ENCODE results near the gene RGS3. TPM values are rescaled to one million over a fixed set of nuclear protein-coding genes. Genes with fewer than 3 reads are reported as not detected.

Gene RGS3
- total RNA-seq, 1 experiment from 2014 or later = 39.4 TPM

DNA sequence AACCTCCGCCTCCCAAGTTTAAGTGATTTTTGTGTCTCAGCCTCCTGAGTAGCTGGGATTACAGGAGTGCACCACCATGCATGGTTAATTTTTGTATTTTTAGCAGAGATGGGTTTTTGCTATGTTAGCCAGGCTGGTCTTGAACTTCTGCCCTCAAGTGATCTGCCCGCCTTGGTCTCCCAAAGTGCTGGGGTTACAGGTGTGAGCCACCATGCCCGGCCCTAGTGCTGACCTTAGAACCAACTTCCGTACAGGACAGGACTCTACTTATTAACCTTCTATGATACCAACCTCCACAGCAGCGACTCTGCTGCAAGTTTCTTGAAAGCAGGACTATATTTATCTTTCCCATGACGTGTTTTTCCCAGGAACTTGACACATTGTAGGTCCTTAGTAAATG lies 176.9 kb downstream of the RGS3 start:
- BruUV-seq (replicated peaks) = no TSS peak

DNA sequence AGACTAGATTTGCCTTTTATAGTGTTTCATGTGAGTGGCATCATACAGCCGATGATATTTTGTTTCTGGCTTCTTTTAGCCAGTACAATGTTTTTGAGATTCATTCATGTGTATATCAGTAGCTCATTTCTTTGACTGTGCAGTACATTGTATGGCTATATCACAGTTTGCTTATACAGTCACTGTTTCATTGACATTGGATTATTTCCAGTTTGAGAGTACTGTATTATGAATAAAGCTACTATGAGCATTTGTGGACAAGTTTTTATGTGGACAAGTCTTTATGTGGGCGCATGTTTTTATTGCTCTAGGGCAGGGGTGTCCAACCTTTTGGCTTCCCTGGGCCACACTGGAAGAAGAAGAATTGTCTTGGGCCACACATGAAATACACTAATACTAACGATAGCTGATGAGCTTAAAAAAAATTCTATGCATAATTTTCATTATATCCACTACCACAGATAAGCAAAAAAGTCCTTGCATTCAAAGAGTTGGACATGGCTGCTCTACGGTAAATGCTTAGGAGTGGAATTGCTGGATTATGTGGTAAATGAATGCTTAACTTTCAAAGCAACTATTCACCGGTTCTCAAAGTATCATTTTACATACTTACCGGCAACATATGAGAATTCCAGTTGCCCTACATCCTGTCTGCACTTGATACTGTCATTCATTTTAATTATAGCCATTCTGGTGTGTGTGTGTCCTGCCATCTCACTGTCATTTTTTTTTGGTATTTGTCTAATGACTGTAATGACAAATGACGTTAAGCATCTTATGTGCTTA lies 177.8 kb downstream of the RGS3 start:
- Histone ChIP-seq H2AFZ (ENCODE audit: low read depth, low read length, poor library complexity, severe bottlenecking) (no peak overlapping the region), H3K9me2 (ENCODE audit: insufficient read depth) (no peaks in the 10 kb centered on the region), H3K4me1 (ENCODE audit: control insufficient read depth in 1 of 2, insufficient read depth in 2 of 2, low read length in 2 of 2) (no peaks in the 10 kb centered on the region), H3K27ac (ENCODE audit: low read depth, low read length) (no peak overlapping the region), H3K79me2 (ENCODE audit: insufficient read depth, low read length) (no peaks in the 10 kb centered on the region), H3K36me3 (ENCODE audit: control insufficient read depth in 1 of 2, insufficient read depth in 2 of 2, low read length in 2 of 2) (no peaks in the 10 kb centered on the region), H4K20me1 (ENCODE audit: insufficient read depth) (no peaks in the 10 kb centered on the region), H3K4me2 (ENCODE audit: low read length) (no peak overlapping the region), H3K9me3 (ENCODE audit: control insufficient read depth in 1 of 2, insufficient read depth in 1 of 2, low read depth in 1 of 2, low read length in 2 of 2) (no peaks in the 10 kb centered on the region), H3K9ac (ENCODE audit: low read length) (no peak overlapping the region), H3K27me3 (ENCODE audit: insufficient read depth, low read length) (no peaks in the 10 kb centered on the region), H3K4me3 (replicated peaks in 1 of 2; ENCODE audit: low read depth in 1 of 2, low read length in 2 of 2) (no peak overlapping the region)
- POLR2A ChIA-PET = no interaction called here
- intact Hi-C loops (cut with micrococcal nuclease) = no loop called here
- RAD21 ChIA-PET (ENCODE audit: low non-redundant PET in 1 of 2, low total read pairs in 2 of 2, uncharacterized antibody in 2 of 2, unreplicated experiment in 2 of 2) = no interaction called here
- ATAC-seq = no peak
- no TSS peak for BruUV-seq (replicated peaks)
- TF ChIP-seq EZH2 (IDR thresholded peaks at IDR 0.05) = no peak
- no peak for TF ChIP-seq EZH2phosphoT487 (IDR thresholded peaks at IDR 0.05; ENCODE audit: borderline replicate concordance)
- TF ChIP-seq TCF7L2 (IDR thresholded peaks at IDR 0.05; ENCODE audit: borderline replicate concordance, extremely low read depth, insufficient read depth, insufficient read length) = no peak
- TF ChIP-seq, protein P1, sequence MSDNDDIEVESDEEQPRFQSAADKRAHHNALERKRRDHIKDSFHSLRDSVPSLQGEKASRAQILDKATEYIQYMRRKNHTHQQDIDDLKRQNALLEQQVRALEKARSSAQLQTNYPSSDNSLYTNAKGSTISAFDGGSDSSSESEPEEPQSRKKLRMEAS (IDR thresholded peaks at IDR 0.05) = no peak
- TF ChIP-seq RAD21 (IDR thresholded peaks at IDR 0.05; ENCODE audit: low read depth) = no peak
- TF ChIP-seq, protein P2, sequence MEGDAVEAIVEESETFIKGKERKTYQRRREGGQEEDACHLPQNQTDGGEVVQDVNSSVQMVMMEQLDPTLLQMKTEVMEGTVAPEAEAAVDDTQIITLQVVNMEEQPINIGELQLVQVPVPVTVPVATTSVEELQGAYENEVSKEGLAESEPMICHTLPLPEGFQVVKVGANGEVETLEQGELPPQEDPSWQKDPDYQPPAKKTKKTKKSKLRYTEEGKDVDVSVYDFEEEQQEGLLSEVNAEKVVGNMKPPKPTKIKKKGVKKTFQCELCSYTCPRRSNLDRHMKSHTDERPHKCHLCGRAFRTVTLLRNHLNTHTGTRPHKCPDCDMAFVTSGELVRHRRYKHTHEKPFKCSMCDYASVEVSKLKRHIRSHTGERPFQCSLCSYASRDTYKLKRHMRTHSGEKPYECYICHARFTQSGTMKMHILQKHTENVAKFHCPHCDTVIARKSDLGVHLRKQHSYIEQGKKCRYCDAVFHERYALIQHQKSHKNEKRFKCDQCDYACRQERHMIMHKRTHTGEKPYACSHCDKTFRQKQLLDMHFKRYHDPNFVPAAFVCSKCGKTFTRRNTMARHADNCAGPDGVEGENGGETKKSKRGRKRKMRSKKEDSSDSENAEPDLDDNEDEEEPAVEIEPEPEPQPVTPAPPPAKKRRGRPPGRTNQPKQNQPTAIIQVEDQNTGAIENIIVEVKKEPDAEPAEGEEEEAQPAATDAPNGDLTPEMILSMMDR (IDR thresholded peaks at IDR 0.05 in 2 of 3, conservative IDR thresholded peaks at IDR 0.05 in 1 of 3; ENCODE audit: borderline replicate concordance in 1 of 3, insufficient read depth in 1 of 3, low read depth in 2 of 3, low read length in 2 of 3) = no peak
- no peak for TF ChIP-seq ZFX (IDR thresholded peaks at IDR 0.05)
- TF ChIP-seq, protein P3, sequence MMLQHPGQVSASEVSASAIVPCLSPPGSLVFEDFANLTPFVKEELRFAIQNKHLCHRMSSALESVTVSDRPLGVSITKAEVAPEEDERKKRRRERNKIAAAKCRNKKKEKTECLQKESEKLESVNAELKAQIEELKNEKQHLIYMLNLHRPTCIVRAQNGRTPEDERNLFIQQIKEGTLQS (IDR thresholded peaks at IDR 0.05) = no peak
- no peak for TF ChIP-seq ZNF274 (IDR thresholded peaks at IDR 0.05; ENCODE audit: low read depth, low read length)
- no peak for TF ChIP-seq POLR2A (IDR thresholded peaks at IDR 0.05; ENCODE audit: borderline replicate concordance, extremely low read depth, insufficient read depth, insufficient read length)
- TF ChIP-seq CBX3 (IDR thresholded peaks at IDR 0.05; ENCODE audit: low read depth) = no peak
- TF ChIP-seq CEBPB (IDR thresholded peaks at IDR 0.05; ENCODE audit: low read depth) = no peak
- CTCF ChIA-PET = no interaction called here
- no peak for DNase-seq (ENCODE audit: low read depth, low spot score)

More for the DNA sequence above, 176.9 kb downstream of the RGS3 start:
- RAD21 ChIA-PET (ENCODE audit: low non-redundant PET in 1 of 2, low total read pairs in 2 of 2, uncharacterized antibody in 2 of 2, unreplicated experiment in 2 of 2) = no interaction called here
- DNase-seq (ENCODE audit: low read depth, low spot score) (no peak), ATAC-seq (no peak)
- Histone ChIP-seq H3K27me3 (ENCODE audit: insufficient read depth, low read length) (no peaks in the 10 kb centered on the region), H3K36me3 (ENCODE audit: control insufficient read depth in 1 of 2, insufficient read depth in 2 of 2, low read length in 2 of 2) (no peaks in the 10 kb centered on the region), H3K4me2 (ENCODE audit: low read length) (no peak overlapping the region), H3K4me3 (replicated peaks in 1 of 2; ENCODE audit: low read depth in 1 of 2, low read length in 2 of 2) (no peak overlapping the region), H3K4me1 (ENCODE audit: control insufficient read depth in 1 of 2, insufficient read depth in 2 of 2, low read length in 2 of 2) (no peaks in the 10 kb centered on the region), H4K20me1 (ENCODE audit: insufficient read depth) (no peaks in the 10 kb centered on the region), H3K9me3 (ENCODE audit: control insufficient read depth in 1 of 2, insufficient read depth in 1 of 2, low read depth in 1 of 2, low read length in 2 of 2) (no peaks in the 10 kb centered on the region), H3K9ac (ENCODE audit: low read length) (no peak overlapping the region), H2AFZ (ENCODE audit: low read depth, low read length, poor library complexity, severe bottlenecking) (no peak overlapping the region), H3K79me2 (ENCODE audit: insufficient read depth, low read length) (no peaks in the 10 kb centered on the region), H3K9me2 (ENCODE audit: insufficient read depth) (no peaks in the 10 kb centered on the region), H3K27ac (ENCODE audit: low read depth, low read length) (no peak overlapping the region)
- no peak for TF ChIP-seq SRF (IDR thresholded peaks at IDR 0.05; ENCODE audit: low read depth)
- no peak for TF ChIP-seq SIN3A (IDR thresholded peaks at IDR 0.05; ENCODE audit: low read depth)
- intact Hi-C loops (cut with micrococcal nuclease) = no loop called here
- CTCF ChIA-PET = interaction anchor here (1.3 kb wide), 1 partner anchor 230 kb away, joined by 3 read pairs; the partner anchor contains the start of genes C9orf43 and POLE3
- POLR2A ChIA-PET = no interaction called here
